ENCODE measurements around the gene MIER3.

- TF ChIP-seq EZH2 (IDR thresholded peaks at IDR 0.05; ENCODE audit: insufficient read depth, poor library complexity, severe bottlenecking) (no peak), EZH2phosphoT487 (IDR thresholded peaks at IDR 0.05; ENCODE audit: insufficient read depth, low read depth) (no peak)
Measured at GRCh38 chr5:56881571-56881970, 70.4 kb downstream of the MIER3 start.
